GM19099 (cell line): ENCODE data around the gene SHISAL2B.

ENCODE experiments used
- POLR2A ChIP-seq: IDR thresholded peaks from 3 replicates; pipeline ENCODE4 v1.6.1; 2011; ENCODE audit warnings: low read depth; ENCODE audit not compliant: insufficient read length; ENCODE audit errors: extremely low read depth

The SHISAL2B gene

DNA sequence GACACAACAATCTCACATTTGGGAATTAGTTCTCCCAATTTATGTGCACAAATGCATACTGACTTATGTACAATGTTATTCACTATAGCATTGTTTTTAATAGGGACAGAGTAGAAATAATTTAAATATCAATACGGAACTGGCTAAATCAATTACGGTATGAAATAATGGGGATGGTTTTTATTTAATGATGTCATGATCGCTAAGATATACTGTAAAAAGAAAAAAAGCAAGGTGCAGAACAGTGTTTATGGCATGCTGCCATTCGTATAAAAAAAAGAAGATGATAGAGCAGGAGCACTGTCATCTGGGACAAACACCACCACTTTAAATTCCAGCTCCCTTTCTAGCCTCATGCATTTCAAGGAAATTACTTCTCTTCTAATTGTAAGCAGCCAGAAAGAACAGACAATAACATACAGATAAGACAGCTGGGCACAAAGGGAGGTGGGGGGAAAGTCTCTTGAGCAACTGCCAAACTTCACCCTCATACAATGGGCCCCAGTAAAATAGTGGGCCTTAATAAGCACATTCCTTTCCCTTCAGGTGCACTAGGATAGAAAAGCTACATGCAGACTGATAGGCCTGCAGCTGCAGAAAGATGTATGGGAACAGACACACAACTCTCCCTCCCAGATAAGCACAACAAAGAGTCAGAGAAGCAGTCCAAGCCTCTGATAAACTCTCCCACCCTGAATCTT is 69.8 kb downstream of the SHISAL2B start:
- no peak for TF ChIP-seq POLR2A

DNA sequence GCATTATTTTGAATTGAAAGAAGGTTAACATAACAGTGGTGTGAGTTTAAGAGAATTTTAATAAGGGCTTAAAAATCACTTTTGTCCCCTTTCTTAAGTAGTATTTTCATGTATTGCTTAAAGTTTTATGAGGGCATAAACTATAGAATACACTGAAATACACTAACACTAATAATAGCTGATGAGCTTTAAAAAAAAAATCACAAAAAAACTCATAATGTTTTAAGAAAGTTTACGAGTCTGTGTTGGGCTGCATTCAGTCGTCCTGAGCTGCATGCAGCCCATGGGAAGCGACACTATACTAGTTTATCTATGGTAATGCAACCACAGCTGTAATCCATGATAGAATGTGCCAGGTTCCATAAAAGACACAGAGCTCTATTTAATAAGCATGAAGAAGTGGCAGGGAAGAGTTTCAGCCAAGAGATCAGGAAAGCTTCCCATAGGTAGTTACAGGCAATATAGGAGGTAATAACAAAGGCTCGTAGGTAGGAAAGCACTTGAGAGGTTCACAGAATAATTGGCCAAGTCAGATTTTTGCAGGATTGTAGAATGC is 73.7 kb downstream of the SHISAL2B start:
- TF ChIP-seq POLR2A: no peak

DNA sequence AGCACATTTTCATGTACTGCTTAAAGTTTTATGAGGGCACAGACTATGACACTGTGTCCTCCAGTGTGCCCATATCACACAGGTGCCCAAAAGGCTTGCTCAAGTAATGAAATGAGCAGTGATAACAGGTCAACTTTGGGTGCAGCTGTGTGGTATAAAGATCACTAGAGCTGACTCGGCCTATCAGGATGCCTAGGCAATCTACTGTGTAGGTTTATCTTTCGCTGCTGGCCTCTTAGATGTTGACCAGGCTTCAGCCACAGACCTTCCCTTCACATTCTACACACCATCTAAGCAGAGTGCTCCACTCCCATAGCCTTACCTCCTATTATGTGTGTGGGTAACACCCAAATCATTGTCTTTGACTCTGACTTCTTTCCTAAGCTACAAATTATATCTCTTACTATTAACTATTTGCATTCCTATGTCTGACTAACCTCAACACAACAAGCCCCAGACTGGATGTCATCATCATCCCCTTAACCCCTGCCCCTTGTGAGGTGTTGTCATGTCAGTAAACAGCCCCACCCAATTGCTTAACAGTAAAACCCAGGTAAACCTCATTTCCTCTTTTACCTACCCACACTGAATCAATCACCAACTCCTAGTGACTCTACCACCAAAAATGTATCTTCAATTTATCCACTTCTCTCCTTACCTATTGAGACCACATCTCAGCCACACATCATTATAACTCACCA is 75.7 kb downstream of the SHISAL2B start:
- TF ChIP-seq POLR2A: no peak

DNA sequence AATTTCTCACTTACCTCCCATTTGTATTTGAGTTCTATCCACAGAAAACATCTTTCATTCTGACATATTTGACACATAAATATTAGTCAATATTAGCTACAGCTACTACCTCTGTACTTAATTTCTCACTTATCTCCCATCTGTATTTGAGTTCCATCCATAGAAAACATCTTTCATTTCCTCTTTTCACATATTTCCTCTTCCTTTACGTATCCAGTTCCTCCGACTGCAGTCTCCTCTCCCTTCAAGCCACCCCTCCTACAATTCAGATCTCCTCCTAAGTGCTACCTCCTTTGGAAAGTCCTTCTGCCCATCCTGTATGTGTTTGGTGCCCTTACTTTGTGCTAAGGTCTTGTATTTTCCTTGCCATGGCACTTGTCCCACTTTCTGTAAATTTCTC is 76.6 kb downstream of the SHISAL2B start:
- no peak for TF ChIP-seq POLR2A
